H1 (cell line): ENCODE results near the gene PUSL1. TPM values are rescaled to one million over a fixed set of nuclear protein-coding genes. Genes with fewer than 3 reads are reported as not detected.

Experiments used
- CTCF ChIA-PET: fragments of 300-600 bp; sonication (Branson Sonifier 250); formaldehyde crosslinking; loops from one replicate; lab custom pipeline; 2021; ENCODE audit not compliant: partially characterized antibody; lab: Charles Lee
- POLR2A ChIA-PET: fragments of 300-600 bp; sonication (Branson Sonifier 250); formaldehyde crosslinking; loops from one replicate; lab custom pipeline; 2021; ENCODE audit warnings: inconsistent platforms; ENCODE audit not compliant: partially characterized antibody; lab: Charles Lee
- DNase-seq, 2 experiments: peaks; one replicate each; pipeline versions ENCODE4 v3.0.0 to v3.0.0-alpha.2; 2010 to 2022; ENCODE audit warnings: low spot score in 2 of 2, low read depth in 1 of 2, mixed read lengths in 1 of 2
- FAIRE-seq: peaks from 2 replicates; lab custom pipeline; 2011; peaks lifted over from hg19 to GRCh38; lab: Jason Lieb, UNC
- H2AFZ ChIP-seq: 2 replicates; pipeline ENCODE4 v1.8.1; 2012; ENCODE audit warnings: low read length, inconsistent platforms
- H2AK5ac ChIP-seq: 2 replicates; pipeline ENCODE4 v1.6.1; 2013; ENCODE audit warnings: low read depth, low read length
- H2BK120ac ChIP-seq: replicated peaks from 2 replicates; pipeline ENCODE3; 2013; ENCODE audit warnings: low read depth, low read length, inconsistent platforms
- H2BK12ac ChIP-seq: 2 replicates; pipeline ENCODE4 v1.6.1; 2013; ENCODE audit warnings: low read depth, low read length
- H2BK15ac ChIP-seq: 2 replicates; pipeline ENCODE4 v1.6.1; 2013; ENCODE audit warnings: low read length
- H2BK20ac ChIP-seq: 2 replicates; pipeline ENCODE4 v1.6.1; 2013; ENCODE audit warnings: low read length
- H2BK5ac ChIP-seq: 2 replicates; pipeline ENCODE4 v1.6.1; 2013; ENCODE audit warnings: low read depth, low read length
- H3K14ac ChIP-seq: 2 replicates; pipeline ENCODE4 v1.6.1; 2013; ENCODE audit warnings: inconsistent platforms; ENCODE audit not compliant: insufficient read length
- H3K18ac ChIP-seq: 2 replicates; pipeline ENCODE4 v1.6.1; 2013; ENCODE audit warnings: low read length; ENCODE audit errors: extremely low read depth
- H3K23ac ChIP-seq: 2 replicates; pipeline ENCODE4 v1.6.1; 2013; ENCODE audit warnings: inconsistent platforms; ENCODE audit not compliant: insufficient read length
- H3K23me2 ChIP-seq: 2 replicates; pipeline ENCODE4 v1.6.1; 2013; ENCODE audit warnings: low read depth, low read length
- H3K27ac ChIP-seq: 2 replicates; pipeline ENCODE4 v1.6.1; 2011; ENCODE audit warnings: low read depth, low read length, inconsistent platforms
- H3K27me3 ChIP-seq, 4 experiments: replicated peaks in 1 of 4; 1 replicate in 1 of 4; 2 replicates in 3 of 4; pipeline versions ENCODE4 v1.6.1 to v1.8.1; 2011 to 2013; ENCODE audit warnings: low read length in 3 of 4, mild to moderate bottlenecking in 3 of 4, inconsistent platforms in 2 of 4, mixed read lengths in 2 of 4, moderate library complexity in 1 of 4; ENCODE audit not compliant: control insufficient read depth in 3 of 4, insufficient read depth in 3 of 4; ENCODE audit errors: extremely low read depth in 1 of 4
- H3K36me3 ChIP-seq, 4 experiments: 2 replicates each; pipeline versions ENCODE4 v1.6.1 to v1.8.1; 2011 to 2013; ENCODE audit warnings: mild to moderate bottlenecking in 4 of 4, low read length in 3 of 4, moderate library complexity in 2 of 4, control low read depth in 1 of 4, inconsistent platforms in 1 of 4; ENCODE audit not compliant: insufficient read depth in 4 of 4, control insufficient read depth in 2 of 4
- H3K4ac ChIP-seq: replicated peaks from 2 replicates; pipeline ENCODE3; 2013; ENCODE audit warnings: low read length, low read depth, mixed read lengths, inconsistent platforms; ENCODE audit not compliant: insufficient read length
- H3K4me1 ChIP-seq, 4 experiments: replicated peaks in 1 of 4; 1 replicate in 1 of 4; 2 replicates in 3 of 4; pipeline versions ENCODE4 v1.6.1 to v1.8.1; 2011 to 2013; ENCODE audit warnings: low read length in 3 of 4, inconsistent platforms in 2 of 4, mixed read lengths in 1 of 4; ENCODE audit not compliant: insufficient read depth in 4 of 4, control insufficient read depth in 3 of 4
- H3K4me2 ChIP-seq, 2 experiments: 2 replicates each; pipeline versions ENCODE4 v1.6.1 to v1.8.1; 2011 to 2013; ENCODE audit warnings: low read depth in 2 of 2, low read length in 2 of 2, control low read depth in 1 of 2, inconsistent platforms in 1 of 2, mild to moderate bottlenecking in 1 of 2; ENCODE audit not compliant: insufficient read depth in 1 of 2
- H3K4me3 ChIP-seq, 4 experiments: fragments of 200-600, 300-600 bp in 1 of 4; sonication (generic), shearing (Covaris generic), sonication (Bioruptor Twin) in 1 of 4; 2 replicates each; pipeline versions ENCODE4 v1.5.1 to v1.8.1; 2011 to 2016; ENCODE audit warnings: low read length in 4 of 4, low read depth in 3 of 4, control low read depth in 2 of 4, inconsistent platforms in 2 of 4, mild to moderate bottlenecking in 2 of 4, mixed read lengths in 1 of 4, moderate library complexity in 1 of 4; ENCODE audit not compliant: insufficient read depth in 2 of 4; ENCODE audit errors: extremely low read depth in 1 of 4
- H3K56ac ChIP-seq: replicated peaks from 2 replicates; pipeline ENCODE3; 2013; ENCODE audit warnings: low read depth, mild to moderate bottlenecking, mixed read lengths, low read length, inconsistent platforms; ENCODE audit not compliant: insufficient read length
- H3K79me1 ChIP-seq: 2 replicates; pipeline ENCODE4 v1.6.1; 2013; ENCODE audit warnings: low read depth, low read length, control low read depth
- H3K79me2 ChIP-seq, 2 experiments: 2 replicates each; pipeline versions ENCODE4 v1.6.1 to v1.8.1; 2012 to 2013; ENCODE audit warnings: low read length in 2 of 2, mild to moderate bottlenecking in 2 of 2, inconsistent platforms in 1 of 2; ENCODE audit not compliant: insufficient read depth in 2 of 2, control insufficient read depth in 1 of 2
- H3K9ac ChIP-seq, 4 experiments: replicated peaks in 1 of 4; 1 replicate in 1 of 4; 2 replicates in 3 of 4; pipeline versions ENCODE4 v1.6.1 to v1.8.1; 2011 to 2013; ENCODE audit warnings: low read depth in 3 of 4, low read length in 3 of 4, control low read depth in 2 of 4, mild to moderate bottlenecking in 2 of 4, moderate library complexity in 2 of 4, inconsistent platforms in 1 of 4; ENCODE audit errors: extremely low read depth in 1 of 4
- H3K9me3 ChIP-seq, 2 experiments: 2 replicates each; pipeline versions ENCODE4 v1.6.1 to v1.8.1; 2012 to 2013; ENCODE audit warnings: mild to moderate bottlenecking in 2 of 2, moderate library complexity in 2 of 2, control low read depth in 1 of 2, inconsistent platforms in 1 of 2, low read depth in 1 of 2, low read length in 1 of 2, mixed read lengths in 1 of 2; ENCODE audit not compliant: insufficient read depth in 2 of 2
- H4K20me1 ChIP-seq, 2 experiments: replicated peaks in 1 of 2; 2 replicates each; pipeline versions ENCODE3 to v1.8.1; 2011 to 2013; ENCODE audit warnings: inconsistent platforms in 2 of 2, low read length in 2 of 2, mild to moderate bottlenecking in 1 of 2; ENCODE audit not compliant: insufficient read depth in 2 of 2, control insufficient read depth in 1 of 2
- H4K5ac ChIP-seq: 2 replicates; pipeline ENCODE4 v1.6.1; 2013; ENCODE audit warnings: low read length, low read depth, mixed read lengths, inconsistent platforms; ENCODE audit not compliant: insufficient read length
- H4K8ac ChIP-seq: 2 replicates; pipeline ENCODE4 v1.8.0; 2013; ENCODE audit warnings: mild to moderate bottlenecking, moderate library complexity, low read length, inconsistent platforms; ENCODE audit not compliant: insufficient read depth; ENCODE audit errors: extremely low read depth
- H4K91ac ChIP-seq: replicated peaks from 2 replicates; pipeline ENCODE3; 2013; ENCODE audit warnings: low read length, mixed read lengths, inconsistent platforms; ENCODE audit not compliant: insufficient read length
- HDAC6 ChIP-seq: IDR thresholded peaks from one replicate; pipeline ENCODE4 v1.7.1; 2012; ENCODE audit warnings: low read depth, mild to moderate bottlenecking, inconsistent platforms, low read length, moderate library complexity
- WGBS, 2 experiments: shearing (Covaris generic) in 1 of 2; methylation state at CpG; one replicate each; pipeline versions ENCODE4 v1.1.6 to v1.1.7; 2013 to 2015; ENCODE audit warnings: low lambda C conversion rate in 2 of 2, mixed read lengths in 2 of 2, inconsistent platforms in 1 of 2, low coverage in 1 of 2, missing lambda C conversion rate in 1 of 2; ENCODE audit not compliant: insufficient replicate concordance in 2 of 2, insufficient coverage in 1 of 2, insufficient read length in 1 of 2; ENCODE audit errors: extremely low coverage in 1 of 2, missing lambda C conversion rate in 1 of 2; 5-methylcytosine and 5-hydroxymethylcytosine counted together
- polyA plus RNA-seq, 7 experiments: library from polyadenylated mRNA; depleted of rRNA in 3 of 7; stranded (reverse) in 5 of 7; unstranded in 2 of 7; fragments of >200 nt in 5 of 7; fragments of 200-250 nt in 2 of 7; gene quantifications; 1 replicate in 5 of 7; 2 replicates in 1 of 7; 4 replicates in 1 of 7; pipeline versions ENCODE4 v1.2.1 to v1.2.3, GENCODE V29; 2011 to 2013; ENCODE audit warnings: missing spikeins in 2 of 7, mixed read lengths in 2 of 7
- total RNA-seq: library from RNA; stranded (reverse); fragmentation: NEBNext Ultra II Directional; extraction: Animal tissue kit (Norgen Biotek cat#: 25700); gene quantifications from 2 replicates; pipeline ENCODE4 v1.2.1, GENCODE V29; 2021

Gene PUSL1
- total and polyA plus RNA-seq, 2 of the 8 experiments (the other 6 are each of a cell fraction or from before 2014, with no cell fraction given): 38.8 to 87.4 TPM

DNA sequence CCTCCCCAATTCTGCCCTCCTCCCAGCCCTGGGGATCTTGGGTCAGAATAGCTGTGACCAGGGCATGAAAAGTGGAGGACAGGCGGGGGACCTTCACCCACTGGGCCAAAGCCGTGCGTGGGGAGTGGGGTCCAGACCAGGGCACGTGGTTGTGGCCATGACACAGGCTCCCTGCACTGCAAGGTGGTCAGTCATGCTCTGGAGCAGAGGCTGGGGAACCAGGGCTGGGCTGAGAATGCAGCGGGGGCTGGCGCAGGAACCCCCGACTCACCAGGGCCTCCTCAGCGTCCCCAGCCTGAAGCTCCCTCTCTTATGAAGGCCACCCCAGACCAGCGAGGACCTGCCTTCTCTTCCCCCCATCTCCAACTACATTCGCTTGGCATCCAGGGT is 38.1 kb downstream of the PUSL1 start:
- no peak overlapping the region for H3K18ac ChIP-seq
- no peak overlapping the region for H3K56ac ChIP-seq
- no peak overlapping the region for H3K4ac ChIP-seq
- no peak for TF ChIP-seq HDAC6
- no peaks in the 10 kb centered on the region for H3K9me3 ChIP-seq
- H2BK12ac ChIP-seq: no peak overlapping the region
- peaks cover 16 to 36% of the 10 kb centered on the region in 2 experiments for H4K20me1 ChIP-seq
- H3K79me2 ChIP-seq: peaks cover 0 to 28% of the 10 kb centered on the region in 2 experiments; a peak in 3 of 4 replicates
- no peak overlapping the region for H3K14ac ChIP-seq
- H3K4me1 ChIP-seq: peaks cover 0 to 18% (median 11%) of the 10 kb centered on the region in 4 experiments; a peak in 5 of 7 replicates
- FAIRE-seq: no peak
- ChIA-PET POLR2A (interaction anchor here (0.9 to 3.1 kb wide), 7 partner anchors 11 to 61 kb away, joined by 3 to 12 read pairs (median 4); partner anchors contain the start of genes AURKAIP1, CCNL2 and TAS1R3), CTCF (interaction anchor here (0.9 to 4.4 kb wide), 6 partner anchors 9 to 157 kb away, joined by 3 to 34 read pairs (median 4); no protein-coding TSS in a partner anchor)
- H2BK120ac ChIP-seq: no peak overlapping the region
- no peak overlapping the region for H2AFZ ChIP-seq
- H3K79me1 ChIP-seq: peaks cover 18% of the 10 kb centered on the region
- H2AK5ac ChIP-seq: no peak overlapping the region
- peaks cover 0 to 5% (median under 1%) of the 10 kb centered on the region in 4 experiments; a peak in 4 of 8 replicates for H3K36me3 ChIP-seq
- no peak overlapping the region for H3K4me3 ChIP-seq
- H2BK15ac ChIP-seq: no peak overlapping the region
- H3K4me2 ChIP-seq: no peak overlapping the region
- H3K27me3 ChIP-seq: no peaks in the 10 kb centered on the region
- H3K27ac ChIP-seq: no peak overlapping the region
- no peak overlapping the region for H4K5ac ChIP-seq
- peaks cover 14% of the 10 kb centered on the region; the same call in 1 of the 2 replicates for H3K23me2 ChIP-seq
- H4K8ac ChIP-seq: peak overlapping the region; percentile 16; the same call in 1 of the 2 replicates
- no peak overlapping the region for H4K91ac ChIP-seq
- 91% methylated on average over 10 of the region's 10 CpGs; no CpG with 5 or more reads in 1 of the 2 experiments for WGBS, 2 experiments
- no peak overlapping the region for H3K23ac ChIP-seq
- H3K9ac ChIP-seq: no peak overlapping the region
- DNase-seq: no peak
- no peak overlapping the region for H2BK20ac ChIP-seq
- H2BK5ac ChIP-seq: no peak overlapping the region
